Tibial artery (tissue), 4 donors: Measurements from ENCODE around the gene KAZN.

Experiments used
- DNase-seq, 2 donors: peaks; one replicate each; pipeline ENCODE4 v3.0.0-alpha.2; 2019
- H3K27ac ChIP-seq, 2 donors: fragments of 200-600 bp; sonication (generic) in 1 of 2; 1 replicate in 1 of 2; 2 replicates in 1 of 2; pipeline ENCODE4 v1.5.1; 2018 to 2019; ENCODE audit warnings: mild to moderate bottlenecking in 1 of 2
- H3K27me3 ChIP-seq, 2 donors: fragments of 200-600 bp; sonication (generic) in 1 of 2; one replicate each; pipeline versions ENCODE4 v1.5.1 to v1.6.0; 2016 to 2019
- H3K36me3 ChIP-seq, 3 donors: fragments of 200-600 bp; sonication (generic) in 2 of 3; one replicate each; pipeline ENCODE4 v1.5.1; 2016 to 2019; ENCODE audit warnings: mild to moderate bottlenecking in 2 of 3
- H3K4me1 ChIP-seq, 4 donors: fragments of 200-600 bp; sonication (generic) in 2 of 4; 1 replicate in 3 of 4; 2 replicates in 1 of 4; pipeline ENCODE4 v1.5.1; 2016 to 2019
- H3K4me3 ChIP-seq, 2 donors: fragments of 200-600 bp; sonication (generic) in 1 of 2; 1 replicate in 1 of 2; 2 replicates in 1 of 2; pipeline ENCODE4 v1.5.1; 2018 to 2019; ENCODE audit warnings: mild to moderate bottlenecking in 2 of 2
- H3K9me3 ChIP-seq, 3 donors: fragments of 200-600 bp; sonication (generic) in 1 of 3; one replicate each; pipeline ENCODE4 v1.5.1; 2016 to 2019
- intact Hi-C: fragments of 100-400 bp; cut with DNase I; formaldehyde crosslinking; loops from one replicate; pipeline ENCODE4 v1.15.0; 2023; ENCODE audit warnings: low total_unique reads
- TF ChIP-seq, protein P1 (sequence below), 2 experiments: fragments of 200-600 bp in 1 of 2; fragments of 450-650 bp in 1 of 2; IDR thresholded peaks; one replicate each; pipeline ENCODE4 v1.5.1; 2017 to 2019; ENCODE audit warnings: antibody characterized with exemption in 2 of 2, mild to moderate bottlenecking in 1 of 2, moderate library complexity in 1 of 2

Gene KAZN

DNA sequence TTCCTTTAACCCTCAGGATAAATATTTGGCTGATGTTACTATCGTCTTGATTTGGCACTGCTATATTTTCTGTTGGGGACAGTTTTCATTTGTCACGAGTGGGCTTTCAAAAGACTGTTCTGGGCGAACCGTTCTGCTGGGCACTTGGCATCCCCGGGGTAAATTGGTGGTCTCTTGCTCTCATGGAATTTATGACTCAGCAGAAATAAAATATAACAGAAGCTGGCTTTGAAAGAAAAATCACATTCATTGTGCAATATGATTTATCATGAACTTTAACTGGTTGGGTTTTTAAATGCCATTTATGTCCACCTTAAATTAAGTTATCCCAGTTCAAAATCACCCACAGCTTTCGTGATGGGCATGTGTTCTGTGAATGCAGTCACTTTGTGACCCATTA lies 147.3 kb downstream of the KAZN start:
- H3K9me3 ChIP-seq: no peaks in the 10 kb centered on the region
- no peak overlapping the region for H3K27ac ChIP-seq
- no peaks in the 10 kb centered on the region for H3K4me1 ChIP-seq
- TF ChIP-seq, protein P1, sequence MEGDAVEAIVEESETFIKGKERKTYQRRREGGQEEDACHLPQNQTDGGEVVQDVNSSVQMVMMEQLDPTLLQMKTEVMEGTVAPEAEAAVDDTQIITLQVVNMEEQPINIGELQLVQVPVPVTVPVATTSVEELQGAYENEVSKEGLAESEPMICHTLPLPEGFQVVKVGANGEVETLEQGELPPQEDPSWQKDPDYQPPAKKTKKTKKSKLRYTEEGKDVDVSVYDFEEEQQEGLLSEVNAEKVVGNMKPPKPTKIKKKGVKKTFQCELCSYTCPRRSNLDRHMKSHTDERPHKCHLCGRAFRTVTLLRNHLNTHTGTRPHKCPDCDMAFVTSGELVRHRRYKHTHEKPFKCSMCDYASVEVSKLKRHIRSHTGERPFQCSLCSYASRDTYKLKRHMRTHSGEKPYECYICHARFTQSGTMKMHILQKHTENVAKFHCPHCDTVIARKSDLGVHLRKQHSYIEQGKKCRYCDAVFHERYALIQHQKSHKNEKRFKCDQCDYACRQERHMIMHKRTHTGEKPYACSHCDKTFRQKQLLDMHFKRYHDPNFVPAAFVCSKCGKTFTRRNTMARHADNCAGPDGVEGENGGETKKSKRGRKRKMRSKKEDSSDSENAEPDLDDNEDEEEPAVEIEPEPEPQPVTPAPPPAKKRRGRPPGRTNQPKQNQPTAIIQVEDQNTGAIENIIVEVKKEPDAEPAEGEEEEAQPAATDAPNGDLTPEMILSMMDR (IDR thresholded peaks at IDR 0.05): no peak
- intact Hi-C loops: no loop called here
- no peaks in the 10 kb centered on the region for H3K36me3 ChIP-seq
- no peak overlapping the region for H3K4me3 ChIP-seq
- DNase-seq: no peak
- peaks cover 0 to 11% of the 10 kb centered on the region in 2 donors for H3K27me3 ChIP-seq

DNA sequence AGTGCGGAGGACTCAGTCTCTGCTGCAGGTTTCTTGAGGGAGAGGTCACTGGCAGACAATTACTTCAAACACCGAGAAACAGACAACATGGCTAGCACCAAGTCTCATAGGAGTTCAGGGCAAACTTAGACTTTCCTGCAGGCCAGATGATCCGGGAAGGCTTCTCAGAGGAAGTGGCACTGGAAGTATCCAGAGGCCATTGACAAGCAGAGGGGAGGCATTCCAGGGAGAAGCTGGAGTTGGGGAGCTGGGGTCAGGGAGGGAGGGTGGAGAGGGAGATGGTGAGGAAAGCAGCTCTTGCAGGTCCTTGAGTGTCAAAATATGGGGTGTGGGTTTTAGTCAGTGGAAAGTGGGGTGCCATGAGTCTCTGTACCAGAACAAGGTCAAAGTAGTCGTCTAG lies 147.9 kb downstream of the KAZN start:
- DNase-seq: no peak
- Histone ChIP-seq H3K27ac (no peak overlapping the region), H3K27me3 (peaks cover 0 to 8% of the 10 kb centered on the region in 2 donors), H3K4me3 (no peak overlapping the region), H3K36me3 (no peaks in the 10 kb centered on the region), H3K9me3 (no peaks in the 10 kb centered on the region), H3K4me1 (no peaks in the 10 kb centered on the region)
- TF ChIP-seq, protein P1 (IDR thresholded peaks at IDR 0.05): no peak
- intact Hi-C loops: no loop called here

DNA sequence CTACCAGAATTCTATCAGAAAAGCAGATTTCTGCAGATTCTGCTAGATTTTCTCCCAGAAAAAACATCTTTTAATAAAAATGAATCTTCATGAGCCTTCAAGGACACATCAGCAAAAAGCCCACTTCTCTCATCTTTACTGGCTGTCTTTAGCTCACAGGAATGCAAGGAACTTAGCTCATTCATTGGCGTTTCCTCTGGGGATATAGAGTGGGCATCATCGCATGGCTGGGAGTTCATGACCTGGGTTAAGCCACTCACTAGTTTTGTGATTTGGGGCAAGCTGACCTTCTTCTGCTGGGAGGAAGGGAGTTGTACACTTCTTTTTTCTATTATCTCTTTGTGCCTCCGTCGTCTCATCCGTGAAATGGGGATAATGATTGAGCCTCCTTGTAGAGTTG lies 149.7 kb downstream of the KAZN start:
- no peak overlapping the region for H3K27ac ChIP-seq
- H3K36me3 ChIP-seq: no peaks in the 10 kb centered on the region
- H3K9me3 ChIP-seq: no peaks in the 10 kb centered on the region
- H3K4me1 ChIP-seq: no peaks in the 10 kb centered on the region
- peaks cover 0 to 11% of the 10 kb centered on the region in 2 donors for H3K27me3 ChIP-seq
- intact Hi-C loops: no loop called here
- DNase-seq: no peak
- TF ChIP-seq, protein P1 (IDR thresholded peaks at IDR 0.05): no peak
- no peak overlapping the region for H3K4me3 ChIP-seq

DNA sequence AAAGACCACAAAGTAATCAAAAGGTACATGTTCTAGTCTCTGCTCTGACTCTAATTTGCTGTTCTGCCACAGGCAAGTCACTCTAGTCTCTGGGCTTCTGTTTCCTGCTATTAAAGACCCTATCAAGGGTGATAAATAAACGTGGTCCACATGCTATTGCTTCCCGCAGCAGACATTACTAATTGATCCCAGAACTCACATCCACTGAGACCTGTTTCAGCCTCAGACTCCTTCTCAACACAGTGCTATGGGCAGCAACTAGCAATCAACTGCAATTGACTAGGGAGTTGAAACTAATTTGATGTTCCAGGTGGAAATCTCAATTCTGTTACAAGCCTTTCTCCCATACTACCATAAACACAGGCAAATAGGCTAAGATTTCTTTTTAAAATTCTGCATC lies 150.5 kb downstream of the KAZN start:
- H3K4me3 ChIP-seq: no peak overlapping the region
- H3K36me3 ChIP-seq: no peaks in the 10 kb centered on the region
- intact Hi-C loops: no loop called here
- no peak for DNase-seq
- H3K9me3 ChIP-seq: no peaks in the 10 kb centered on the region
- no peaks in the 10 kb centered on the region for H3K4me1 ChIP-seq
- peaks cover 0 to 9% of the 10 kb centered on the region in 2 donors for H3K27me3 ChIP-seq
- TF ChIP-seq, protein P1 (IDR thresholded peaks at IDR 0.05): no peak
- no peak overlapping the region for H3K27ac ChIP-seq

DNA sequence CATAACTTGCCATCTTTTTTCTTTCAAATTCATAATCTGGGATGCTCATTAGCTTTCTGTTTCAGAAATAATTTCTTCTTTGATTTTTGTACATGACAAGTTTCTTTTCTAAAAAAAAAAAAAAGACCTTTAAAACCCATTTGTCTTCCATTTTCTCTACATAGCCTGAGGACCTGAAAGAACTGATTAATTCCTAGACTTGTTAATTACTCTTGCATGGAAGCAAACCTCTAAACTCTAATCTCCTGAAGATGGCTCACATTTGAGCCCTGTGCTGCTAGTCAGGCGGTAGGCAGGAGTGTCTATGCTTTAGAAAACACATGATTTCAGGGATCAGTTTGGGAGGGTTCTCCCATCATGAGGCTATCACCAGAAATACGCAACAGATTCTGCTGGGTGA lies 152.0 kb downstream of the KAZN start:
- Histone ChIP-seq H3K36me3 (no peaks in the 10 kb centered on the region), H3K9me3 (no peaks in the 10 kb centered on the region), H3K27me3 (peaks cover 0 to 11% of the 10 kb centered on the region in 2 donors), H3K4me3 (no peak overlapping the region), H3K27ac (no peak overlapping the region), H3K4me1 (no peaks in the 10 kb centered on the region)
- TF ChIP-seq, protein P1 (IDR thresholded peaks at IDR 0.05): no peak
- intact Hi-C loops: no loop called here
- DNase-seq: no peak
